RWPE2 (cell line): ENCODE data around the gene SLC39A10.
A peak's percentile ranks its signal among the peaks of the same experiment; 100 is the strongest.

ENCODE experiments used
- ATAC-seq: fragments of 200-7000 bp; cut with Tn5 transposase; 3 replicates; pipeline ENCODE4 v1.9.1; 2021; ENCODE audit warnings: low read depth
- DNase-seq: peaks from one replicate; pipeline ENCODE4 v3.0.0-alpha.2; 2020; ENCODE audit warnings: low spot score
- H3K27ac ChIP-seq: fragments of 450-650 bp; 2 replicates; pipeline ENCODE4 v1.5.1; 2017; ENCODE audit warnings: mild to moderate bottlenecking; ENCODE audit not compliant: poor library complexity, severe bottlenecking
- H3K27me3 ChIP-seq: fragments of 250-450 bp; sonication (Bioruptor Pico); 2 replicates; pipeline ENCODE4 v1.5.1; 2021; ENCODE audit warnings: mild to moderate bottlenecking, moderate library complexity; ENCODE audit not compliant: insufficient read depth, poor library complexity, severe bottlenecking
- H3K36me3 ChIP-seq: fragments of 250-450 bp; sonication (Bioruptor Pico); 2 replicates; pipeline ENCODE4 v1.5.1; 2020; ENCODE audit warnings: low read depth, mild to moderate bottlenecking, moderate library complexity
- H3K4me1 ChIP-seq: fragments of 250-450 bp; sonication (Bioruptor Pico); 2 replicates; pipeline ENCODE4 v1.5.1; 2021; ENCODE audit warnings: mild to moderate bottlenecking, moderate library complexity; ENCODE audit not compliant: insufficient read depth, poor library complexity, severe bottlenecking
- H3K4me3 ChIP-seq: fragments of 250-450 bp; sonication (Bioruptor Pico); 2 replicates; pipeline ENCODE4 v1.5.1; 2021; ENCODE audit warnings: mild to moderate bottlenecking, moderate library complexity; ENCODE audit not compliant: severe bottlenecking
- H3K9me3 ChIP-seq: fragments of 250-450 bp; sonication (Bioruptor Pico); 2 replicates; pipeline ENCODE4 v1.5.1; 2021; ENCODE audit warnings: mild to moderate bottlenecking, moderate library complexity; ENCODE audit not compliant: severe bottlenecking
- TF ChIP-seq, protein P1 (sequence below): fragments of 450-650 bp; IDR thresholded peaks from one replicate; pipeline ENCODE4 v1.5.1; 2017; ENCODE audit warnings: mild to moderate bottlenecking, moderate library complexity; ENCODE audit not compliant: poor library complexity, severe bottlenecking

The SLC39A10 gene

DNA sequence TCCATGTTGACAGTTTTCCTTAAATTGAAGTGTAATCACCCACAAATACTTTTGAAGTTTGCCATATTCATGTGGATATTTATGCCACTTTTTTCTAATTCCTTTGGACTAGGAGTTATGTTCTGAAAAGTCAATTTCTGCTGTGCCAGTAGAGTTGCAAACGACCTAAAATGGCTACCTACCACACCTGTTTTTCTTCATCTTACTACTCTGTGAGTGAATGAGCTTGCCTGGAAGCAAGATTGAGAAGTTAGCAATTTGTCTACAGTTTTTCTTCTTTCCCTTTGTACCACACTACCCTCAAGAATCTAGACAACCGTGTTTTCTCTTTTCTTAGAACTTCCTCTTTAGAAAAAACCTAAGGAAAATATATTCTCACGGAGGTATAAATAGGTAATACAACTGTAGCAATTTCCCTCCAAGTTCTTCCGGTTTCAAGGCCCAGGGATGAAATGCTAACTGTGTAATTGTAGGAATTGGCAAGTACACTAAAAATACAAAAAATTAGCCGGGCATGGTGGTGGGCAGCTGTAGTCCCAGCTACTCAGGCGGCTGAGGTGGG lies 7.3 kb upstream of the SLC39A10 start:
- ATAC-seq (no peak), DNase-seq (no peak)
- no peaks in the 10 kb centered on the region for H3K9me3 ChIP-seq
- H3K27me3 ChIP-seq: no peaks in the 10 kb centered on the region
- no peaks in the 10 kb centered on the region for H3K4me1 ChIP-seq
- no peak overlapping the region for H3K4me3 ChIP-seq
- H3K36me3 ChIP-seq: no peaks in the 10 kb centered on the region
- H3K27ac ChIP-seq: no peak overlapping the region
- TF ChIP-seq, protein P1, sequence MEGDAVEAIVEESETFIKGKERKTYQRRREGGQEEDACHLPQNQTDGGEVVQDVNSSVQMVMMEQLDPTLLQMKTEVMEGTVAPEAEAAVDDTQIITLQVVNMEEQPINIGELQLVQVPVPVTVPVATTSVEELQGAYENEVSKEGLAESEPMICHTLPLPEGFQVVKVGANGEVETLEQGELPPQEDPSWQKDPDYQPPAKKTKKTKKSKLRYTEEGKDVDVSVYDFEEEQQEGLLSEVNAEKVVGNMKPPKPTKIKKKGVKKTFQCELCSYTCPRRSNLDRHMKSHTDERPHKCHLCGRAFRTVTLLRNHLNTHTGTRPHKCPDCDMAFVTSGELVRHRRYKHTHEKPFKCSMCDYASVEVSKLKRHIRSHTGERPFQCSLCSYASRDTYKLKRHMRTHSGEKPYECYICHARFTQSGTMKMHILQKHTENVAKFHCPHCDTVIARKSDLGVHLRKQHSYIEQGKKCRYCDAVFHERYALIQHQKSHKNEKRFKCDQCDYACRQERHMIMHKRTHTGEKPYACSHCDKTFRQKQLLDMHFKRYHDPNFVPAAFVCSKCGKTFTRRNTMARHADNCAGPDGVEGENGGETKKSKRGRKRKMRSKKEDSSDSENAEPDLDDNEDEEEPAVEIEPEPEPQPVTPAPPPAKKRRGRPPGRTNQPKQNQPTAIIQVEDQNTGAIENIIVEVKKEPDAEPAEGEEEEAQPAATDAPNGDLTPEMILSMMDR: no peak

DNA sequence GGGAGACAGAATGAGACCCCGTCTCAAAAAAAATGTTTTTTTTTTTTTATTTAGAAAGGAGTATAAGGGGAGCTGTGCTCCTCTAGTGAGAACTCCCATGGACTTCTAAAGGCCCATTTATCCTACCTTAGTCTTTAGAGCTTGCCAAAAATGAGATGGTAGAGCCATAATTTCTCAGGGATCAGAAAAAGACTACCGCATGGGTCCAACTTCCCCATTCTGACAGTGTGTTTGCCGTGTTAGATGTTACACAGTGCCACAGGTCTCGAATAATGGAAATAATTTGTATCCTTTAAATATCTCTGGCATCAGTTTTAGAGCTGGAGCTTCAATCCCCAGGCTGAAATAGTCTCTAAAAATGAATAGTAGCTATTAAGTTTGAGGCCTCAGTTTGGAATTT lies 6.0 kb upstream of the SLC39A10 start:
- Histone ChIP-seq H3K27ac (no peak overlapping the region), H3K9me3 (no peaks in the 10 kb centered on the region), H3K36me3 (no peaks in the 10 kb centered on the region), H3K4me1 (peaks cover 2% of the 10 kb centered on the region), H3K27me3 (no peaks in the 10 kb centered on the region), H3K4me3 (no peak overlapping the region)
- TF ChIP-seq, protein P1: no peak
- DNase-seq (no peak), ATAC-seq (no peak)

DNA sequence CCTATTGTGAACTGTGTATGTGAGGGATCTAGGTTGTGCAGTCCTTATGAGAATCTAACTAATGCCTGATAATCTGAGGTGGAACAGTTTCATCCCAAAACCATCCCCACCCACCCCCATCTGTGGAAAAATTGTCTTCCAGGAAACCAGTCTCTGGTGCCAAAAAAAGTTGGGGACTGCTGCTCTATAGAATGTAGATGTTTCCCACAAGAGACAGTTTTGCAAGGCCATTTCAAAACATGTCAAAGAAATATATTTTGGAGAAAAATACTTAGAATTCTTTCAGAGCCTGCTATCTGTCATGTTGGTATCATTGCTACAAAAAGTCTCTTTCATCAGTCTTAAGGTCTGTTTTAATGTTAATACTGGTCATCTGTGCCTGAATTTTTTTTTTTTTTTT lies 4.1 kb upstream of the SLC39A10 start:
- Histone ChIP-seq H3K27ac (no peak overlapping the region), H3K4me3 (no peak overlapping the region), H3K9me3 (no peaks in the 10 kb centered on the region), H3K36me3 (no peaks in the 10 kb centered on the region), H3K4me1 (peaks cover 6% of the 10 kb centered on the region), H3K27me3 (no peaks in the 10 kb centered on the region)
- ATAC-seq (no peak), DNase-seq (no peak)
- TF ChIP-seq, protein P1: no peak

DNA sequence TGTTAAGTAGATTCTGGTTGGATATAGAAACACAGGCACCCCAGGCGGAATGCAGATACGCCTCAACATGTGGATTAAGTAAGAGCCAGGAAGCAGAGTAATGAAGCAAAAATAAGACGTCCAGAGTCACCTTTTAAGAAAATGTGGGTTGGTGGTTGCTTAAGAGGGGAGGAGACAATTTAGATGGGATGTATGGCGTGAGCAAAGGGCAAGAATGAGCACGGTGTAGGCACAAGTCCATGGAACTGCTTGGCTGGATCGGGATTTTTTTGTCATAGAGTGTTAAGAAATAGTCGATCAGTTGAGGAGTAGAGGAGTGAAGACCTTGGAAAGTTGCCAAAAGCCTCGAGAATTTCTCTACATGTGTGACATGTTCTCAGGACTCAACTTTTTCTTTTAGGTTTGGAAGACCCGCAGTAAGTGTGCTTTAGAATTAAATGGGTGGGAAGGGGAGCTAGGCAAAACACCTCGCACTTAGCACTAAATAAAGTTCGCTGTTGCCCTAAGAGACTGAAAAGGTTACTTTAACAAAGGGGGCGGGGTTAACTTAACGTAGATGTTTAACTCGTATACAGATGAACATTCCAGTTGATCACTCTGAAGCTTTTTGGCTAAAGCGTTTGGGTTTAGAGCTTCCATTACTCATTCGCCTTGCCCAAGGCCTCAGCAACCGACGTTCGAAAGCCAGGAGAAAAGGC lies 716 bp upstream of the SLC39A10 start:
- no peak for DNase-seq
- TF ChIP-seq, protein P1: no peak
- no peaks in the 10 kb centered on the region for H3K9me3 ChIP-seq
- ATAC-seq: peak; percentile 48
- peaks cover 8% of the 10 kb centered on the region; the same call in 1 of the 2 replicates for H3K36me3 ChIP-seq
- peak overlapping the region; percentile 81 for H3K27ac ChIP-seq
- no peaks in the 10 kb centered on the region for H3K27me3 ChIP-seq
- H3K4me1 ChIP-seq: peaks cover 22% of the 10 kb centered on the region
- peak overlapping the region; percentile 81 for H3K4me3 ChIP-seq
